GM13977 (cell line): ENCODE measurements around the gene CACNG8.

Experiments used
- DNase-seq: peaks from one replicate; pipeline ENCODE4 v3.0.0; 2012; ENCODE audit warnings: low spot score
- CTCF ChIP-seq: IDR thresholded peaks from 2 replicates; pipeline ENCODE4 v1.5.1; 2012; ENCODE audit warnings: mild to moderate bottlenecking, control low read depth; ENCODE audit not compliant: insufficient read depth; ENCODE audit errors: extremely low read depth, missing control alignments
- in situ Hi-C: fragments of 300-500 bp; cut with MboI; formaldehyde crosslinking; loops from one replicate; pipeline ENCODE4 v1.12.0; 2022; ENCODE audit warnings: low sequenced_read_pairs, low pct_unique_long_range_greater_than_20kb, mixed read lengths, inconsistent platforms; ENCODE audit not compliant: unreplicated experiment

The CACNG8 gene

GRCh38 chr19:53989600-53990533 lies 27.1 kb downstream of the CACNG8 start:
- in situ Hi-C loops: no loop called here
- no peak for DNase-seq
- TF ChIP-seq CTCF: no peak

GRCh38 chr19:53991224-53992113 lies 28.7 kb downstream of the CACNG8 start, which contains the start of gene CACNG6:
TSS of gene CACNG6 (plus strand) at chr19:53991637. CDS start at chr19:53992878, 1,241 bp downstream.
- in situ Hi-C loops: no loop called here
- TF ChIP-seq CTCF: no peak
- peak; percentile 65 for DNase-seq

GRCh38 chr19:53992211-53992610 lies 29.5 kb downstream of the CACNG8 start:
- in situ Hi-C loops: no loop called here
- no peak for TF ChIP-seq CTCF

GRCh38 chr19:53992815-53993214 lies 30.1 kb downstream of the CACNG8 start:
- DNase-seq: no peak
- TF ChIP-seq CTCF: no peak
- in situ Hi-C loops: no loop called here

More at GRCh38 chr19:53992211-53992610, 29.5 kb downstream of the CACNG8 start:
- no peak for DNase-seq

DNA sequence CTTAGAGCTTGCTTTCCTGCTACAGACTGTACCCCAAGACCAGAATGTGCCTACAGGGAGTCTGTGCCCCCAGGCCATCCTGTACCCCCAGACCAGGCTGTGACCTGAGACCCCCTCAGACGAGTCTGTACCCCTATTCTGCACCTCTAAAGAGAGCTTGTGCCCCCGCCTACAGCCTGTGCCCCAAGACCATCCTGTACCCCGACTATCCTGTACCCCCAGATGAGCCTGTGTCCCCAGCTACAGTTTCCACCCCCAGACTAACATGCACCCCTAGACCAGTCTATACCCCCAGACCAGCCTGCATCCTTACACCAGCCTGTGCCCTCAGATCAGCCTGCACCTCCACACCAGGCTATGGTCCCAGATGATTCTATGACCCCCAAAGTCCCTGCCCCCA lies 30.7 kb downstream of the CACNG8 start:
- no peak for DNase-seq
- TF ChIP-seq CTCF: no peak
- in situ Hi-C loops: no loop called here

- no peak for DNase-seq
- in situ Hi-C loops: no loop called here
- no peak for TF ChIP-seq CTCF
These were observed 32.1 kb downstream of the CACNG8 start for GRCh38 chr19:53994811-53995210.
